ENCODE data around the gene NSRP1. TPM values are rescaled to one million over a fixed set of nuclear protein-coding genes. Genes with fewer than 3 reads are reported as not detected.

Gene NSRP1
- total RNA-seq, 6 experiments from 2014 or later, result 19.4 to 28.1 (median 27.0) TPM

GRCh38 chr17:30208214-30208613, 91.6 kb downstream of the NSRP1 start:
- Mint-ChIP-seq H3K36me3 (ENCODE audit: low read depth) (no peaks in the 10 kb centered on the region), H3K27ac (no peak overlapping the region), H3K27me3 (ENCODE audit: insufficient read depth) (peaks cover 17% of the 10 kb centered on the region), H3K4me3 (no peak overlapping the region), H3K9me3 (no peaks in the 10 kb centered on the region), H3K4me1 (ENCODE audit: low read depth) (peaks cover 9% of the 10 kb centered on the region)
- DNase-seq, result no peak
- TF ChIP-seq CTCF (IDR thresholded peaks at IDR 0.05), result no peak

GRCh38 chr17:30209930-30210329, 93.3 kb downstream of the NSRP1 start:
- no peaks in the 10 kb centered on the region for H3K9me3 Mint-ChIP-seq
- no peak for DNase-seq
- peaks cover 20% of the 10 kb centered on the region for H3K27me3 Mint-ChIP-seq (ENCODE audit: insufficient read depth)
- H3K4me1 Mint-ChIP-seq (ENCODE audit: low read depth), result peaks cover 9% of the 10 kb centered on the region
- H3K27ac Mint-ChIP-seq, result no peak overlapping the region
- no peak overlapping the region for H3K4me3 Mint-ChIP-seq
- no peak for TF ChIP-seq CTCF (IDR thresholded peaks at IDR 0.05)
- no peaks in the 10 kb centered on the region for H3K36me3 Mint-ChIP-seq (ENCODE audit: low read depth)

- no peak for DNase-seq
- Mint-ChIP-seq H3K27me3 (ENCODE audit: insufficient read depth) (peaks cover 20% of the 10 kb centered on the region), H3K27ac (no peak overlapping the region), H3K4me1 (ENCODE audit: low read depth) (peaks cover 9% of the 10 kb centered on the region), H3K4me3 (no peak overlapping the region), H3K9me3 (no peaks in the 10 kb centered on the region), H3K36me3 (ENCODE audit: low read depth) (no peaks in the 10 kb centered on the region)
- no peak for TF ChIP-seq CTCF (IDR thresholded peaks at IDR 0.05)
Observed at GRCh38 chr17:30210366-30210765, 93.8 kb downstream of the NSRP1 start.

- H3K36me3 Mint-ChIP-seq (ENCODE audit: low read depth), result no peaks in the 10 kb centered on the region
- H3K9me3 Mint-ChIP-seq, result no peaks in the 10 kb centered on the region
- no peak overlapping the region for H3K4me3 Mint-ChIP-seq
- H3K27me3 Mint-ChIP-seq (ENCODE audit: insufficient read depth), result peaks cover 20% of the 10 kb centered on the region
- DNase-seq, result no peak
- TF ChIP-seq CTCF (IDR thresholded peaks at IDR 0.05), result no peak
- H3K27ac Mint-ChIP-seq, result no peak overlapping the region
- peaks cover 9% of the 10 kb centered on the region for H3K4me1 Mint-ChIP-seq (ENCODE audit: low read depth)
Observed at GRCh38 chr17:30210901-30211300, 94.3 kb downstream of the NSRP1 start.

GRCh38 chr17:30211371-30211770, 94.8 kb downstream of the NSRP1 start:
- Mint-ChIP-seq H3K9me3 (no peaks in the 10 kb centered on the region), H3K27me3 (ENCODE audit: insufficient read depth) (peaks cover 19% of the 10 kb centered on the region), H3K4me3 (no peak overlapping the region), H3K4me1 (ENCODE audit: low read depth) (peaks cover 9% of the 10 kb centered on the region), H3K27ac (no peak overlapping the region), H3K36me3 (ENCODE audit: low read depth) (no peaks in the 10 kb centered on the region)
- no peak for DNase-seq
- TF ChIP-seq CTCF (IDR thresholded peaks at IDR 0.05), result no peak

- Mint-ChIP-seq H3K4me3 (no peak overlapping the region), H3K27me3 (ENCODE audit: insufficient read depth) (peaks cover 26% of the 10 kb centered on the region), H3K4me1 (ENCODE audit: low read depth) (peaks cover 7% of the 10 kb centered on the region), H3K9me3 (no peaks in the 10 kb centered on the region), H3K27ac (no peak overlapping the region), H3K36me3 (ENCODE audit: low read depth) (no peaks in the 10 kb centered on the region)
- no peak for DNase-seq
- peak; percentile 20; the same call in 1 of the 2 replicates for TF ChIP-seq CTCF (IDR thresholded peaks at IDR 0.05)
Observed at GRCh38 chr17:30212750-30213149, 96.1 kb downstream of the NSRP1 start.

Measured in HFFc6 (cell line).